Activated CD8-positive, alpha-beta memory T cell treated with anti-CD3 and anti-CD28 coated beads for 1 hour (primary cell): ENCODE data around the gene MVD.
A peak's percentile ranks its signal among the peaks of the same experiment; 100 is the strongest.

Source experiments
- DNase-seq, 2 donors: peaks; one replicate each; pipeline ENCODE4 v3.0.0-alpha.2; 2020; ENCODE audit warnings: low read depth in 1 of 2; ENCODE audit errors: extremely low read depth in 1 of 2

Gene MVD

GRCh38 chr16:88642881-88643643, 19.8 kb downstream of the MVD start:
- no peak for DNase-seq

GRCh38 chr16:88640498-88641247, 22.2 kb downstream of the MVD start:
- DNase-seq, result no peak

- no peak for DNase-seq
These were observed 22.8 kb downstream of the MVD start for GRCh38 chr16:88640039-88640495.

GRCh38 chr16:88639231-88640038, 23.5 kb downstream of the MVD start:
- no peak for DNase-seq

GRCh38 chr16:88638323-88639230, 24.3 kb downstream of the MVD start, which contains the start of gene IL17C:
IL17C (plus strand) TSS chr16:88638572; CDS start chr16:88638642, 70 bp downstream.
- no peak for DNase-seq

GRCh38 chr16:88636488-88637265, 26.2 kb downstream of the MVD start:
- DNase-seq, result no peak

- no peak for DNase-seq
These were observed 27.1 kb downstream of the MVD start for GRCh38 chr16:88635671-88636319.

- DNase-seq, result no peak
These were observed 27.8 kb downstream of the MVD start for GRCh38 chr16:88634994-88635670.

GRCh38 chr16:88634141-88634993, 28.5 kb downstream of the MVD start:
- DNase-seq, result peak; percentile 13 to 53

- peak; percentile 25 to 35 for DNase-seq
These were observed 29.2 kb downstream of the MVD start for GRCh38 chr16:88633684-88634140.

GRCh38 chr16:88632587-88632930, 30.3 kb downstream of the MVD start:
- no peak for DNase-seq

- DNase-seq, result no peak
These were observed 30.8 kb downstream of the MVD start for GRCh38 chr16:88631920-88632586.

- DNase-seq, result no peak
These were observed 31.5 kb downstream of the MVD start for GRCh38 chr16:88631384-88631783.

GRCh38 chr16:88630941-88631340, 31.9 kb downstream of the MVD start:
- no peak for DNase-seq

GRCh38 chr16:88630433-88630832, 32.5 kb downstream of the MVD start:
- DNase-seq, result no peak

- DNase-seq, result no peak
These were observed 33.1 kb downstream of the MVD start for GRCh38 chr16:88629835-88630234.

- no peak for DNase-seq
These were observed 34.3 kb downstream of the MVD start for GRCh38 chr16:88628512-88628974.
